Heart left ventricle (tissue), 13 donors: ENCODE results near the gene MT1A.

Source experiments
- CTCF ChIP-seq, 12 donors: fragments of 200-600 bp; sonication (generic) in 4 of 12; IDR thresholded peaks; one replicate each; pipeline versions ENCODE4 v1.5.0 to v1.8.0; 2018 to 2022; ENCODE audit warnings: antibody characterized with exemption in 12 of 12, mild to moderate bottlenecking in 5 of 12
- POLR2A ChIP-seq, 2 donors: fragments of 450-650 bp; IDR thresholded peaks; one replicate each; pipeline ENCODE4 v1.6.1; 2017; ENCODE audit warnings: antibody characterized with exemption in 2 of 2, mild to moderate bottlenecking in 2 of 2, moderate library complexity in 2 of 2
- donor health status: ischemic (EF 13 %, LVEDD 7.1; RV severe dilation, severe dysfunction).
- donor health status: DM: no; HTN: yes; CAD: no.
- donor health status: DM: no; HTN: no; CAD: no.
- donor health status: ischemic (EF 25% LVEDD 6.9; RV normal size, moderate dysfunction).
- donor health status: ischemic (EF 25% LVEDD 5.7; RV mildly dilated, moderate dysfunction).
- donor health status: ischemic (EF 35%, LVEDD 5.7; RV mildly dilated, moderate dysfunction).
- donor health status: nonischemic (EF 11% LVEDD 7.7; RV severe dilation, severe dysfunction).
- donor health status: DM: yes; HTN: yes; CAD: no.
- donor health status: PGD.
- donor health status: ischemic (EF 29% LVEDD 5.4; RV normal size, mild dysfunction).
- donor health status: nonischemic (EF 23%, LVEDD 6.1; RV moderate dilation, normal function).

DNA sequence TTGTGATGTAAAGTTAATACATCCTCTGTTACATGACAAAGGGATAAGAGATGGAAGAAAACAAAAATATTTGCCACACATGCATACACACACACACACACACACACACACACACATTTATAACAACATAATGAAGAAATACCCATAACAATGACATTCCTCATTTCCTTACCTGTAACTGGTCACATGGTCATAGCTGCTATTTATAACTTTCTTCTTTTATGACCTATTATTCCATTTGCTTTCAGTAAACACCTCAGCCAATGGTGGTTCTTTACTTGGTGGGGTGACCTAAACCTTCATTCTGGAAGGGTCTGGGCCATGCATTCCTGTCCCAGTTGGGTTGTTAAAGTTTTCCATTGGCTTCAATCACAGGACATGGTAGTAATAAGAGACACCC lies 24.8 kb upstream of the MT1A start:
- TF ChIP-seq CTCF (IDR thresholded peaks at IDR 0.05) = no peak
- no peak for TF ChIP-seq POLR2A (IDR thresholded peaks at IDR 0.05)
